B cell (primary cell): ENCODE results near the gene GINS2. TPM values are rescaled to one million over a fixed set of nuclear protein-coding genes. Genes with fewer than 3 reads are reported as not detected.

Experiments used
- ATAC-seq: fragments of 200-7000 bp; cut with Tn5 transposase; one replicate; pipeline ENCODE4 v1.10.0; 2021; ENCODE audit warnings: low read depth, mild to moderate bottlenecking, moderate number of reproducible peaks, moderate library complexity
- CTCF ChIA-PET: fragments of 350-600 bp; sonication (Branson Sonifier 250); formaldehyde crosslinking; loops from one replicate; lab custom pipeline; 2021; ENCODE audit warnings: antibody characterized with exemption, inconsistent platforms; lab: Charles Lee
- POLR2A ChIA-PET: fragments of 350-600 bp; sonication (Branson Sonifier 250); formaldehyde crosslinking; loops from one replicate; lab custom pipeline; 2021; ENCODE audit warnings: antibody characterized with exemption; lab: Charles Lee
- DNase-seq: peaks from one replicate; pipeline ENCODE4 v3.0.0; 2013
- H2AFZ ChIP-seq: 2 replicates; pipeline ENCODE4 v1.6.1; 2012; ENCODE audit warnings: mild to moderate bottlenecking, low read depth, low read length; ENCODE audit not compliant: insufficient read depth, poor library complexity, severe bottlenecking
- H3K27ac ChIP-seq, 2 donors: 1 replicate in 1 of 2; 2 replicates in 1 of 2; pipeline ENCODE4 v1.5.1; 2012 to 2013; ENCODE audit warnings: low read length in 2 of 2, mild to moderate bottlenecking in 2 of 2, moderate library complexity in 1 of 2
- H3K27me3 ChIP-seq, 4 experiments: fragments of 200-600 bp in 1 of 4; sonication (generic) in 1 of 4; replicated peaks in 1 of 4; 1 replicate in 2 of 4; 2 replicates in 2 of 4; pipeline versions ENCODE4 v1.6.1 to v1.7.0; 2013 to 2016; ENCODE audit warnings: low read length in 3 of 4, mild to moderate bottlenecking in 2 of 4, mixed read lengths in 1 of 4, moderate library complexity in 1 of 4; ENCODE audit not compliant: insufficient read depth in 4 of 4, control insufficient read depth in 3 of 4; ENCODE audit errors: control extremely low read depth in 1 of 4
- H3K36me3 ChIP-seq, 2 experiments: replicated peaks in 1 of 2; 1 replicate in 1 of 2; 2 replicates in 1 of 2; pipeline versions ENCODE4 v1.6.1 to v1.7.1; 2013; ENCODE audit warnings: low read length in 1 of 2; ENCODE audit not compliant: insufficient read depth in 2 of 2, control insufficient read depth in 1 of 2; ENCODE audit errors: control extremely low read depth in 1 of 2, extremely low read depth in 1 of 2
- H3K4me1 ChIP-seq, 2 donors: fragments of 200-600 bp in 1 of 2; sonication (generic) in 1 of 2; 1 replicate in 1 of 2; 2 replicates in 1 of 2; pipeline versions ENCODE4 v1.5.1 to v1.6.1; 2013 to 2017; ENCODE audit warnings: low read length in 2 of 2; ENCODE audit not compliant: control insufficient read depth in 2 of 2, insufficient read depth in 2 of 2
- H3K4me2 ChIP-seq: replicated peaks from 2 replicates; pipeline ENCODE3; 2012; ENCODE audit warnings: mild to moderate bottlenecking, low read depth, low read length; ENCODE audit not compliant: poor library complexity, severe bottlenecking
- H3K4me3 ChIP-seq, 5 experiments: fragments of 200-600 bp in 1 of 5; sonication (generic) in 1 of 5; 1 replicate in 3 of 5; 2 replicates in 2 of 5; pipeline versions ENCODE4 v1.5.1 to v1.7.0; 2011 to 2016; ENCODE audit warnings: low read length in 4 of 5, mild to moderate bottlenecking in 4 of 5, low read depth in 2 of 5, control low read depth in 1 of 5, moderate library complexity in 1 of 5; ENCODE audit not compliant: insufficient read depth in 1 of 5; ENCODE audit errors: control extremely low read depth in 1 of 5, extremely low read depth in 1 of 5
- H3K79me2 ChIP-seq: fragments of 200-600 bp; sonication (generic); one replicate; pipeline ENCODE4 v1.6.0; 2016; ENCODE audit warnings: low read length; ENCODE audit not compliant: control insufficient read depth, insufficient read depth
- H3K9ac ChIP-seq: fragments of 200-600 bp; sonication (generic); 2 replicates; pipeline ENCODE4 v1.6.1; 2017; ENCODE audit warnings: mild to moderate bottlenecking, low read length, moderate library complexity
- H3K9me3 ChIP-seq, 3 donors: one replicate each; pipeline versions ENCODE4 v1.6.1 to v1.7.1; 2013; ENCODE audit warnings: low read length in 2 of 3; ENCODE audit not compliant: control insufficient read depth in 2 of 3, insufficient read depth in 1 of 3; ENCODE audit errors: control extremely low read depth in 1 of 3
- H4K20me1 ChIP-seq: 2 replicates; pipeline ENCODE4 v1.6.0; 2012; ENCODE audit warnings: mild to moderate bottlenecking, low read length; ENCODE audit not compliant: insufficient read depth, control insufficient read depth, poor library complexity, severe bottlenecking
- H3K27ac Mint-ChIP-seq: one replicate; pipeline ENCODE4 v1.8.0; 2021; ENCODE audit warnings: mixed read lengths
- H3K27me3 Mint-ChIP-seq: one replicate; pipeline ENCODE4 v1.8.0; 2021; ENCODE audit warnings: mixed read lengths
- H3K4me1 Mint-ChIP-seq: one replicate; pipeline ENCODE4 v1.8.0; 2021; ENCODE audit warnings: mixed read lengths
- H3K4me3 Mint-ChIP-seq: one replicate; pipeline ENCODE4 v1.8.0; 2021; ENCODE audit warnings: mixed read lengths
- H3K9me3 Mint-ChIP-seq: one replicate; pipeline ENCODE4 v1.8.0; 2022; ENCODE audit warnings: mixed read lengths; ENCODE audit not compliant: insufficient read depth
- CTCF ChIP-seq: fragments of 200-600 bp; IDR thresholded peaks from one replicate; pipeline ENCODE4 v1.8.0; 2022; ENCODE audit warnings: antibody characterized with exemption, mild to moderate bottlenecking
- EZH2 ChIP-seq: IDR thresholded peaks from 2 replicates; pipeline ENCODE4 v1.6.1; 2012; ENCODE audit warnings: borderline replicate concordance, low read depth, mild to moderate bottlenecking, moderate library complexity, low read length; ENCODE audit not compliant: insufficient read depth, poor library complexity, severe bottlenecking
- WGBS: methylation state at CpG from one replicate; pipeline ENCODE4 v1.1.5; 2013; ENCODE audit warnings: missing lambda C conversion rate; ENCODE audit not compliant: insufficient coverage; 5-methylcytosine and 5-hydroxymethylcytosine counted together
- intact Hi-C: fragments of 100-400 bp; cut with micrococcal nuclease; formaldehyde crosslinking; loops from one replicate; pipeline ENCODE4 v1.10.0; 2022
- polyA plus RNA-seq: library from polyadenylated mRNA; depleted of rRNA; stranded (reverse); fragments of >200 nt; gene quantifications from 2 replicates; pipeline ENCODE4 v1.2.3, GENCODE V29; 2012
- total RNA-seq, 2 donors: library from RNA; stranded (reverse); fragments of 120-200 nt in 1 of 2; gene quantifications; 1 replicate in 1 of 2; 2 replicates in 1 of 2; pipeline versions ENCODE4 v1.2.3 to v1.2.4, GENCODE V29; 2013 to 2022

GINS2 gene
- total and polyA plus RNA-seq, 2 donors (not counting 1 experiment from before 2014, with no cell fraction given): 0.52 to 4.2 TPM

GRCh38 chr16:85715169-85716021 lies 26.6 kb upstream of the GINS2 start:
- 39% methylated on average over 21 of the region's 22 CpGs for WGBS
- TF ChIP-seq CTCF (no peak), EZH2 (no peak)
- peak overlapping the region; percentile 22 for H3K27ac Mint-ChIP-seq
- intact Hi-C loops: no loop called here
- peaks cover 0 to 17% (median 6%) of the 10 kb centered on the region in 3 donors for H3K9me3 ChIP-seq
- ChIA-PET POLR2A (interaction anchor here (0.6 to 0.7 kb wide), 2 partner anchors 29 to 293 kb away, joined by 4 to 8 read pairs; no protein-coding TSS in a partner anchor), CTCF (interaction anchor here (0.7 to 5.8 kb wide), 7 partner anchors 11 to 414 kb away, joined by 3 to 77 read pairs (median 4); no protein-coding TSS in a partner anchor)
- H2AFZ ChIP-seq: no peak overlapping the region
- no peak overlapping the region for H3K9ac ChIP-seq
- H3K27ac ChIP-seq: no peak overlapping the region
- H3K79me2 ChIP-seq: peaks cover 39% of the 10 kb centered on the region
- no peak overlapping the region for H3K4me2 ChIP-seq
- no peak overlapping the region for H3K4me3 ChIP-seq
- H3K9me3 Mint-ChIP-seq: peaks cover 3% of the 10 kb centered on the region
- H3K36me3 ChIP-seq: peaks cover 1 to 28% of the 10 kb centered on the region in 2 experiments
- ATAC-seq (no peak), DNase-seq (no peak)
- no peak overlapping the region for H3K4me3 Mint-ChIP-seq
- peaks cover 77% of the 10 kb centered on the region for H4K20me1 ChIP-seq
- H3K27me3 ChIP-seq: no peaks in the 10 kb centered on the region
- peaks cover 7 to 34% of the 10 kb centered on the region in 2 donors for H3K4me1 ChIP-seq
- peaks cover 27% of the 10 kb centered on the region for H3K4me1 Mint-ChIP-seq
- no peaks in the 10 kb centered on the region for H3K27me3 Mint-ChIP-seq

GRCh38 chr16:85712801-85713200 lies 24.0 kb upstream of the GINS2 start:
- Mint-ChIP-seq H3K4me3 (no peak overlapping the region), H3K9me3 (peaks cover 3% of the 10 kb centered on the region), H3K27me3 (no peaks in the 10 kb centered on the region), H3K27ac (no peak overlapping the region), H3K4me1 (peaks cover 12% of the 10 kb centered on the region)
- no peak for TF ChIP-seq EZH2
- no peak for TF ChIP-seq CTCF
- H3K9me3 ChIP-seq: peaks cover 0 to 17% (median 6%) of the 10 kb centered on the region in 3 donors
- no peak overlapping the region for H3K4me3 ChIP-seq
- 85% methylated on average over 9 of the region's 9 CpGs for WGBS
- H2AFZ ChIP-seq: no peak overlapping the region
- H3K27ac ChIP-seq: no peak overlapping the region
- DNase-seq: no peak
- ChIA-PET CTCF (no interaction called here), POLR2A (no interaction called here)
- H3K4me1 ChIP-seq: peaks cover 0 to 17% of the 10 kb centered on the region in 2 donors
- H3K9ac ChIP-seq: no peak overlapping the region
- ATAC-seq: no peak
- no peak overlapping the region for H3K4me2 ChIP-seq
- peaks cover 0 to 39% of the 10 kb centered on the region in 2 experiments for H3K36me3 ChIP-seq
- H3K27me3 ChIP-seq: no peaks in the 10 kb centered on the region
- H3K79me2 ChIP-seq: peaks cover 24% of the 10 kb centered on the region
- intact Hi-C loops: no loop called here
- peaks cover 70% of the 10 kb centered on the region for H4K20me1 ChIP-seq
